HEK293 (cell line): ENCODE results near the gene LIMA1.

ENCODE experiments used
- FEZF1 ChIP-seq: fragments of 450-650 bp; formaldehyde crosslinking; IDR thresholded peaks from 2 replicates; pipeline ENCODE4 v1.5.1; 2016; ENCODE audit warnings: missing biosample characterization, missing genetic modification characterization
- GLI4 ChIP-seq: fragments of 450-650 bp; formaldehyde crosslinking; IDR thresholded peaks from 2 replicates; pipeline ENCODE4 v1.5.1; 2016; ENCODE audit warnings: missing biosample characterization, missing genetic modification characterization
- ZBTB1 ChIP-seq: fragments of 450-650 bp; formaldehyde crosslinking; IDR thresholded peaks from 2 replicates; pipeline ENCODE4 v1.5.1; 2016; ENCODE audit warnings: missing biosample characterization, missing genetic modification characterization
- ZNF121 ChIP-seq: fragments of 450-650 bp; formaldehyde crosslinking; IDR thresholded peaks from 2 replicates; pipeline ENCODE4 v1.5.1; 2016; ENCODE audit warnings: missing biosample characterization, missing genetic modification characterization
- TF ChIP-seq, protein P1 (sequence below): fragments of 450-650 bp; formaldehyde crosslinking; IDR thresholded peaks from 2 replicates; pipeline ENCODE4 v1.5.1; 2016; ENCODE audit warnings: missing biosample characterization, missing genetic modification characterization
- TF ChIP-seq, protein P2 (sequence below): fragments of 450-650 bp; formaldehyde crosslinking; IDR thresholded peaks from 2 replicates; pipeline ENCODE4 v1.5.1; 2017; ENCODE audit warnings: missing biosample characterization, missing genetic modification characterization
- TF ChIP-seq, protein P3 (sequence below): fragments of 450-650 bp; formaldehyde crosslinking; IDR thresholded peaks from 2 replicates; pipeline ENCODE4 v1.5.1; 2016; ENCODE audit warnings: missing biosample characterization, missing genetic modification characterization

DNA sequence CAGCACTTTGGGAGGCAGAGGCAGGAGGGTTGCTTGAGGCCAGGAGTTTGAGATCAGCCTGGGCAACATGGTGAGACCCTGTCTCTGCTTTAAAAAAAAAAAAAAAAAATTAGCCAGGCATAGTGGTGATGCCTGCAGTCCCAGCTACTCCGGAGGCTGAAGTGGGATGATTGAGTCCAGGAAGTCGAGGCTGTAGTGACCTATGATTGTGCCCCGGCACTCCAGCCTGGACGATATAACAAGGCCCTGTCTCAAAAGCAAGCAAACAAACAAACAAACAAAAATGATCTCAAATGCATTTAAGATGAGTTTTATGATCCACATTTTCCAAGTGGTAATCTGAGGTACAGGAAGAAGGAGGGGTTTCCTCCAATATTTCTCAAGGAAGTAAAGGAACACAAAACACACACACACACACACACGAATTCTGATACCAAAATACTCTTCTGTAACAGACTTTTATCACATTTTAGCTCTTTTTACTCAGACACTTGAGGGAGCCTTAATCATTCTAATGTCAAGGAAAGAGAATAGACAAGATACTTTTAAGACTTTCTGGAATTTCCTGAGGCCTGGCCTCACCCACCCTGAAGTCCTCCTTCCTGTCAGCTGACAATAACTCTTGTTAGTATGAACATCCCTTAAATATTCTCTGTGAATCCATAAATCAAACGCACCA lies 71.8 kb downstream of the LIMA1 start:
- TF ChIP-seq ZBTB1 (tag by site-specific recombination), result no peak
- no peak for TF ChIP-seq ZNF121 (tag by site-specific recombination)
- TF ChIP-seq, protein P1, sequence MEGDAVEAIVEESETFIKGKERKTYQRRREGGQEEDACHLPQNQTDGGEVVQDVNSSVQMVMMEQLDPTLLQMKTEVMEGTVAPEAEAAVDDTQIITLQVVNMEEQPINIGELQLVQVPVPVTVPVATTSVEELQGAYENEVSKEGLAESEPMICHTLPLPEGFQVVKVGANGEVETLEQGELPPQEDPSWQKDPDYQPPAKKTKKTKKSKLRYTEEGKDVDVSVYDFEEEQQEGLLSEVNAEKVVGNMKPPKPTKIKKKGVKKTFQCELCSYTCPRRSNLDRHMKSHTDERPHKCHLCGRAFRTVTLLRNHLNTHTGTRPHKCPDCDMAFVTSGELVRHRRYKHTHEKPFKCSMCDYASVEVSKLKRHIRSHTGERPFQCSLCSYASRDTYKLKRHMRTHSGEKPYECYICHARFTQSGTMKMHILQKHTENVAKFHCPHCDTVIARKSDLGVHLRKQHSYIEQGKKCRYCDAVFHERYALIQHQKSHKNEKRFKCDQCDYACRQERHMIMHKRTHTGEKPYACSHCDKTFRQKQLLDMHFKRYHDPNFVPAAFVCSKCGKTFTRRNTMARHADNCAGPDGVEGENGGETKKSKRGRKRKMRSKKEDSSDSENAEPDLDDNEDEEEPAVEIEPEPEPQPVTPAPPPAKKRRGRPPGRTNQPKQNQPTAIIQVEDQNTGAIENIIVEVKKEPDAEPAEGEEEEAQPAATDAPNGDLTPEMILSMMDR (tag by site-specific recombination), result no peak
- no peak for TF ChIP-seq FEZF1 (tag by site-specific recombination)
- TF ChIP-seq, protein P2, sequence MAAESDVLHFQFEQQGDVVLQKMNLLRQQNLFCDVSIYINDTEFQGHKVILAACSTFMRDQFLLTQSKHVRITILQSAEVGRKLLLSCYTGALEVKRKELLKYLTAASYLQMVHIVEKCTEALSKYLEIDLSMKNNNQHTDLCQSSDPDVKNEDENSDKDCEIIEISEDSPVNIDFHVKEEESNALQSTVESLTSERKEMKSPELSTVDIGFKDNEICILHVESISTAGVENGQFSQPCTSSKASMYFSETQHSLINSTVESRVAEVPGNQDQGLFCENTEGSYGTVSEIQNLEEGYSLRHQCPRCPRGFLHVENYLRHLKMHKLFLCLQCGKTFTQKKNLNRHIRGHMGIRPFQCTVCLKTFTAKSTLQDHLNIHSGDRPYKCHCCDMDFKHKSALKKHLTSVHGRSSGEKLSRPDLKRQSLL, result peak; percentile 60; the same call in 1 of the 2 replicates
- TF ChIP-seq, protein P3, sequence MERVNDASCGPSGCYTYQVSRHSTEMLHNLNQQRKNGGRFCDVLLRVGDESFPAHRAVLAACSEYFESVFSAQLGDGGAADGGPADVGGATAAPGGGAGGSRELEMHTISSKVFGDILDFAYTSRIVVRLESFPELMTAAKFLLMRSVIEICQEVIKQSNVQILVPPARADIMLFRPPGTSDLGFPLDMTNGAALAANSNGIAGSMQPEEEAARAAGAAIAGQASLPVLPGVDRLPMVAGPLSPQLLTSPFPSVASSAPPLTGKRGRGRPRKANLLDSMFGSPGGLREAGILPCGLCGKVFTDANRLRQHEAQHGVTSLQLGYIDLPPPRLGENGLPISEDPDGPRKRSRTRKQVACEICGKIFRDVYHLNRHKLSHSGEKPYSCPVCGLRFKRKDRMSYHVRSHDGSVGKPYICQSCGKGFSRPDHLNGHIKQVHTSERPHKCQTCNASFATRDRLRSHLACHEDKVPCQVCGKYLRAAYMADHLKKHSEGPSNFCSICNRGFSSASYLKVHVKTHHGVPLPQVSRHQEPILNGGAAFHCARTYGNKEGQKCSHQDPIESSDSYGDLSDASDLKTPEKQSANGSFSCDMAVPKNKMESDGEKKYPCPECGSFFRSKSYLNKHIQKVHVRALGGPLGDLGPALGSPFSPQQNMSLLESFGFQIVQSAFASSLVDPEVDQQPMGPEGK, result no peak
- no peak for TF ChIP-seq GLI4
